Fibroblast of skin of left biceps (primary cell): ENCODE results near the gene STK24.

ENCODE experiments used
- DNase-seq, 2 experiments: peaks; one replicate each; pipeline ENCODE4 v3.0.0-alpha.2; 2013; ENCODE audit warnings: low read depth in 2 of 2

STK24 gene

GRCh38 chr13:98410612-98411011 lies 166.3 kb downstream of the STK24 start:
- peak; percentile 64 to 68 for DNase-seq

- DNase-seq, result no peak
Observed at GRCh38 chr13:98409281-98409680, 167.6 kb downstream of the STK24 start.

GRCh38 chr13:98407575-98407974 lies 169.3 kb downstream of the STK24 start:
- no peak for DNase-seq

GRCh38 chr13:98406971-98407370 lies 169.9 kb downstream of the STK24 start:
- DNase-seq, result no peak

- no peak for DNase-seq
Observed at GRCh38 chr13:98406427-98406826, 170.5 kb downstream of the STK24 start.

- DNase-seq, result no peak
Observed at GRCh38 chr13:98405690-98406344, 171.1 kb downstream of the STK24 start.

GRCh38 chr13:98405107-98405571 lies 171.8 kb downstream of the STK24 start:
- peak in 1 of 2 experiments; percentile 27 for DNase-seq

GRCh38 chr13:98403076-98403475 lies 173.8 kb downstream of the STK24 start:
- DNase-seq, result no peak

GRCh38 chr13:98401934-98402333 lies 175.0 kb downstream of the STK24 start:
- no peak for DNase-seq

GRCh38 chr13:98399756-98400155 lies 177.2 kb downstream of the STK24 start:
- peak; percentile 82 to 84 for DNase-seq

GRCh38 chr13:98398581-98398980 lies 178.3 kb downstream of the STK24 start:
- DNase-seq, result peak in 1 of 2 experiments; percentile 24

- DNase-seq, result no peak
Observed at GRCh38 chr13:98397861-98398260, 179.0 kb downstream of the STK24 start.

GRCh38 chr13:98397221-98397620 lies 179.7 kb downstream of the STK24 start:
- no peak for DNase-seq

- no peak for DNase-seq
Observed at GRCh38 chr13:98396071-98396710, 180.7 kb downstream of the STK24 start.
